ENCODE results near the gene VPREB3. TPM values are rescaled to one million over a fixed set of nuclear protein-coding genes. Genes with fewer than 3 reads are reported as not detected.

The VPREB3 gene
- polyA plus RNA-seq, 2 of the 4 experiments (the other 2 are of a cell fraction), result 0.41 to 0.52 TPM

- Histone ChIP-seq H3K4me3 (no peak overlapping the region), H3K27ac (no peak overlapping the region), H3K9me3 (no peaks in the 10 kb centered on the region), H3K4me2 (no peak overlapping the region), H3K4me1 (no peaks in the 10 kb centered on the region; the same call in 2 of the 3 replicates)
- FAIRE-seq (no peak), ATAC-seq (no peak), DNase-seq (ENCODE audit: low read depth in 1 of 2, low spot score in 1 of 2) (no peak)
- TF ChIP-seq ELK1 (IDR thresholded peaks at IDR 0.05; ENCODE audit: low read depth, low read length), result no peak
- no peak for TF ChIP-seq EHMT2 (IDR thresholded peaks at IDR 0.05; ENCODE audit: low read depth)
- TF ChIP-seq, protein P1, sequence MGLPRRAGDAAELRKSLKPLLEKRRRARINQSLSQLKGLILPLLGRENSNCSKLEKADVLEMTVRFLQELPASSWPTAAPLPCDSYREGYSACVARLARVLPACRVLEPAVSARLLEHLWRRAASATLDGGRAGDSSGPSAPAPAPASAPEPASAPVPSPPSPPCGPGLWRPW (IDR thresholded peaks at IDR 0.05), result no peak
- TF ChIP-seq FOSL2 (IDR thresholded peaks at IDR 0.05), result no peak
- TF ChIP-seq FOSL2 (CRISPR knock-in tag; IDR thresholded peaks at IDR 0.05), result no peak
- no peak for TF ChIP-seq EP300 (IDR thresholded peaks at IDR 0.05)
- TF ChIP-seq RNF2 (IDR thresholded peaks at IDR 0.05; ENCODE audit: borderline replicate concordance, low read depth), result no peak
- CTCF ChIA-PET, result interaction anchor here (0.6 kb wide), 1 partner anchor 83 kb away, joined by 3 read pairs; no protein-coding TSS in a partner anchor
- 91% methylated on average over 2 of the region's 2 CpGs for WGBS (ENCODE audit: missing lambda C conversion rate)
- POLR2A ChIA-PET, result no interaction called here
These were observed 31.5 kb downstream of the VPREB3 start for GRCh38 chr22:23722724-23723123.

- CTCF ChIA-PET, result interaction anchor here (0.6 kb wide), 1 partner anchor 82 kb away, joined by 3 read pairs; no protein-coding TSS in a partner anchor
These were observed 32.1 kb downstream of the VPREB3 start for GRCh38 chr22:23722160-23722559.

More at GRCh38 chr22:23722160-23722559, 32.1 kb downstream of the VPREB3 start:
- POLR2A ChIA-PET, result no interaction called here
- ATAC-seq (no peak), FAIRE-seq (no peak), DNase-seq (ENCODE audit: low read depth in 1 of 2, low spot score in 1 of 2) (no peak)
- Histone ChIP-seq H3K4me2 (no peak overlapping the region), H3K4me1 (no peaks in the 10 kb centered on the region; the same call in 2 of the 3 replicates), H3K27ac (no peak overlapping the region), H3K4me3 (no peak overlapping the region), H3K9me3 (no peaks in the 10 kb centered on the region)
- no peak for TF ChIP-seq RAD21 (conservative IDR thresholded peaks at IDR 0.05 in 1 of 2, IDR thresholded peaks at IDR 0.05 in 1 of 2)
- no peak for TF ChIP-seq PHF8 (IDR thresholded peaks at IDR 0.05; ENCODE audit: borderline replicate concordance, low read depth)
- TF ChIP-seq MYC (IDR thresholded peaks at IDR 0.05; ENCODE audit: borderline replicate concordance, low read length), result no peak
- no peak for TF ChIP-seq CBX8 (IDR thresholded peaks at IDR 0.05)
- TF ChIP-seq HOXB5 (CRISPR knock-in tag; IDR thresholded peaks at IDR 0.05), result no peak
- TF ChIP-seq MAX (IDR thresholded peaks at IDR 0.05), result no peak
- TF ChIP-seq ZC3H11A (IDR thresholded peaks at IDR 0.05), result no peak
- no peak for TF ChIP-seq CHD4 (IDR thresholded peaks at IDR 0.05; ENCODE audit: borderline replicate concordance)
- TF ChIP-seq REST (IDR thresholded peaks at IDR 0.05), result no peak
- TF ChIP-seq KDM5A (IDR thresholded peaks at IDR 0.05), result no peak
- no peak for TF ChIP-seq NR3C1 (IDR thresholded peaks at IDR 0.05)
- no peak for TF ChIP-seq RFX5 (IDR thresholded peaks at IDR 0.05)
- no peak for TF ChIP-seq NPAS2 (CRISPR knock-in tag; IDR thresholded peaks at IDR 0.05; ENCODE audit: borderline replicate concordance)
- TF ChIP-seq, protein P2, sequence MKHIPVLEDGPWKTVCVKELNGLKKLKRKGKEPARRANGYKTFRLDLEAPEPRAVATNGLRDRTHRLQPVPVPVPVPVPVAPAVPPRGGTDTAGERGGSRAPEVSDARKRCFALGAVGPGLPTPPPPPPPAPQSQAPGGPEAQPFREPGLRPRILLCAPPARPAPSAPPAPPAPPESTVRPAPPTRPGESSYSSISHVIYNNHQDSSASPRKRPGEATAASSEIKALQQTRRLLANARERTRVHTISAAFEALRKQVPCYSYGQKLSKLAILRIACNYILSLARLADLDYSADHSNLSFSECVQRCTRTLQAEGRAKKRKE (CRISPR knock-in tag; IDR thresholded peaks at IDR 0.05; ENCODE audit: low read depth), result no peak
- no peak for TF ChIP-seq RCOR1 (IDR thresholded peaks at IDR 0.05; ENCODE audit: low read depth, low read length)
- TF ChIP-seq HOXA7 (CRISPR knock-in tag; IDR thresholded peaks at IDR 0.05), result no peak
- TF ChIP-seq BCL3 (IDR thresholded peaks at IDR 0.05), result no peak
- TF ChIP-seq PBX3 (IDR thresholded peaks at IDR 0.05), result no peak
- no peak for TF ChIP-seq RNF2 (IDR thresholded peaks at IDR 0.05; ENCODE audit: borderline replicate concordance, low read depth)
- WGBS (ENCODE audit: missing lambda C conversion rate), result 77% methylated on average over 4 of the region's 4 CpGs
